Tibial nerve (tissue), 4 donors: ENCODE measurements around the gene CARD11.

Experiments used
- CTCF ChIP-seq, 5 experiments: fragments of 200-600 bp in 3 of 5; fragments of 450-650 bp in 2 of 5; sonication (generic) in 3 of 5; IDR thresholded peaks; one replicate each; pipeline ENCODE4 v1.5.1; 2016 to 2019; ENCODE audit warnings: antibody characterized with exemption in 5 of 5, mild to moderate bottlenecking in 3 of 5, moderate library complexity in 2 of 5
- EP300 ChIP-seq, 2 donors: sonication (generic); formaldehyde crosslinking; IDR thresholded peaks; one replicate each; pipeline ENCODE4 v1.6.1; 2017; ENCODE audit warnings: antibody characterized with exemption in 2 of 2, mild to moderate bottlenecking in 1 of 2

- no peak for TF ChIP-seq CTCF (IDR thresholded peaks at IDR 0.05)
- no peak for TF ChIP-seq EP300 (IDR thresholded peaks at IDR 0.05)
These were observed 3.9 kb downstream of the CARD11 start for GRCh38 chr7:3039787-3040186.
